ENCODE results near the gene ADAMTS3.

GRCh38 chr4:72448231-72448630, 120.8 kb downstream of the ADAMTS3 start:
- TF ChIP-seq, protein P1, sequence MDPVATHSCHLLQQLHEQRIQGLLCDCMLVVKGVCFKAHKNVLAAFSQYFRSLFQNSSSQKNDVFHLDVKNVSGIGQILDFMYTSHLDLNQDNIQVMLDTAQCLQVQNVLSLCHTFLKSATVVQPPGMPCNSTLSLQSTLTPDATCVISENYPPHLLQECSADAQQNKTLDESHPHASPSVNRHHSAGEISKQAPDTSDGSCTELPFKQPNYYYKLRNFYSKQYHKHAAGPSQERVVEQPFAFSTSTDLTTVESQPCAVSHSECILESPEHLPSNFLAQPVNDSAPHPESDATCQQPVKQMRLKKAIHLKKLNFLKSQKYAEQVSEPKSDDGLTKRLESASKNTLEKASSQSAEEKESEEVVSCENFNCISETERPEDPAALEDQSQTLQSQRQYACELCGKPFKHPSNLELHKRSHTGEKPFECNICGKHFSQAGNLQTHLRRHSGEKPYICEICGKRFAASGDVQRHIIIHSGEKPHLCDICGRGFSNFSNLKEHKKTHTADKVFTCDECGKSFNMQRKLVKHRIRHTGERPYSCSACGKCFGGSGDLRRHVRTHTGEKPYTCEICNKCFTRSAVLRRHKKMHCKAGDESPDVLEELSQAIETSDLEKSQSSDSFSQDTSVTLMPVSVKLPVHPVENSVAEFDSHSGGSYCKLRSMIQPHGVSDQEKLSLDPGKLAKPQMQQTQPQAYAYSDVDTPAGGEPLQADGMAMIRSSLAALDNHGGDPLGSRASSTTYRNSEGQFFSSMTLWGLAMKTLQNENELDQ (tag by site-specific recombination; IDR thresholded peaks at IDR 0.05; ENCODE audit: low read depth), result no peak
- no peak for TF ChIP-seq PBX3 (CRISPR knock-in tag; IDR thresholded peaks at IDR 0.05)
- TF ChIP-seq ATF2 (tag by site-specific recombination; IDR thresholded peaks at IDR 0.05; ENCODE audit: low read depth), result no peak
- TF ChIP-seq ZBTB6 (tag by site-specific recombination; IDR thresholded peaks at IDR 0.05), result no peak
- TF ChIP-seq ZNF792 (tag by site-specific recombination; IDR thresholded peaks at IDR 0.05), result no peak
- no peak for TF ChIP-seq TCF7L2 (IDR thresholded peaks at IDR 0.05; ENCODE audit: borderline replicate concordance, low read depth, low read length)
- no peak for TF ChIP-seq ZNF239 (tag by site-specific recombination; IDR thresholded peaks at IDR 0.05)
- TF ChIP-seq CTCF (tag by site-specific recombination; IDR thresholded peaks at IDR 0.05), result no peak
- TF ChIP-seq ZFP41 (tag by site-specific recombination; IDR thresholded peaks at IDR 0.05; ENCODE audit: borderline replicate concordance), result no peak
- TF ChIP-seq ZNF600 (tag by site-specific recombination; IDR thresholded peaks at IDR 0.05), result no peak
- TF ChIP-seq ZNF23 (tag by site-specific recombination; IDR thresholded peaks at IDR 0.05; ENCODE audit: borderline replicate concordance), result no peak
- TF ChIP-seq ZNF324 (tag by site-specific recombination; IDR thresholded peaks at IDR 0.05), result no peak
- no peak for TF ChIP-seq ZBTB8A (tag by site-specific recombination; IDR thresholded peaks at IDR 0.05)
- TF ChIP-seq YY2 (tag by site-specific recombination; IDR thresholded peaks at IDR 0.05), result no peak

Data from HEK293 (cell line).